GM19099 (cell line): ENCODE results near the gene UBQLN3.

Experiments
- POLR2A ChIP-seq: IDR thresholded peaks from 3 replicates; pipeline ENCODE4 v1.6.1; 2011; ENCODE audit warnings: low read depth; ENCODE audit not compliant: insufficient read length; ENCODE audit errors: extremely low read depth

Gene UBQLN3

GRCh38 chr11:5521540-5521939 is 11.8 kb upstream of the UBQLN3 start:
- no peak for TF ChIP-seq POLR2A

GRCh38 chr11:5516599-5516998 is 6.8 kb upstream of the UBQLN3 start, which contains the start of gene UBQLNL:
UBQLNL (minus strand) TSS chr11:5516699; CDS start chr11:5516441, 258 bp downstream.
- no peak for TF ChIP-seq POLR2A

- no peak for TF ChIP-seq POLR2A
These were observed 5.1 kb upstream of the UBQLN3 start for GRCh38 chr11:5514841-5515240.

GRCh38 chr11:5508605-5509004 is 1.2 kb downstream of the UBQLN3 start:
- no peak for TF ChIP-seq POLR2A

- TF ChIP-seq POLR2A, result no peak
These were observed 1.8 kb downstream of the UBQLN3 start for GRCh38 chr11:5507933-5508305.

- TF ChIP-seq POLR2A, result no peak
These were observed 2.4 kb downstream of the UBQLN3 start for GRCh38 chr11:5507177-5507932.

GRCh38 chr11:5505363-5506048 is 4.3 kb downstream of the UBQLN3 start:
- no peak for TF ChIP-seq POLR2A

- TF ChIP-seq POLR2A, result no peak
These were observed 5.3 kb downstream of the UBQLN3 start for GRCh38 chr11:5504403-5504921.

- no peak for TF ChIP-seq POLR2A
These were observed 9.4 kb downstream of the UBQLN3 start for GRCh38 chr11:5500393-5500801.

- TF ChIP-seq POLR2A, result no peak
These were observed 10.1 kb downstream of the UBQLN3 start for GRCh38 chr11:5499671-5500070.

- TF ChIP-seq POLR2A, result no peak
These were observed 20.0 kb downstream of the UBQLN3 start for GRCh38 chr11:5489576-5490357.

- no peak for TF ChIP-seq POLR2A
These were observed 20.9 kb downstream of the UBQLN3 start for GRCh38 chr11:5488798-5489399.

- TF ChIP-seq POLR2A, result no peak
These were observed 21.4 kb downstream of the UBQLN3 start, which contains the start of gene OR52D1 for GRCh38 chr11:5488385-5488784. OR52D1 (plus strand) TSS chr11:5488685; CDS start chr11:5488707, 22 bp downstream.

- no peak for TF ChIP-seq POLR2A
These were observed 23.3 kb downstream of the UBQLN3 start for GRCh38 chr11:5486421-5486820.

GRCh38 chr11:5486003-5486402 is 23.8 kb downstream of the UBQLN3 start:
- TF ChIP-seq POLR2A, result no peak
